SK-MEL-5 (cell line): ENCODE measurements around the gene PTPRO. TPM values are rescaled to one million over a fixed set of nuclear protein-coding genes. Genes with fewer than 3 reads are reported as not detected.

Experiments
- DNase-seq: peaks from one replicate; pipeline ENCODE4 v3.0.0-alpha.2; 2016; ENCODE audit warnings: low read depth, low spot score
- in situ Hi-C: cut with HindIII; loops from 2 replicates; pipeline ENCODE4 v1.10.0; 2016; ENCODE audit warnings: low sequenced_read_pairs, high pct_unique_total_duplicates, low pct_unique_long_range_greater_than_20kb
- total RNA-seq: library from RNA; depleted of rRNA; stranded (reverse); fragments of >200 nt; shearing (Covaris generic); gene quantifications from 2 replicates; pipeline ENCODE4 v1.2.3, GENCODE V29; 2014

Gene PTPRO
- total RNA-seq, 1 experiment from 2014 or later: 0.71 TPM

DNA sequence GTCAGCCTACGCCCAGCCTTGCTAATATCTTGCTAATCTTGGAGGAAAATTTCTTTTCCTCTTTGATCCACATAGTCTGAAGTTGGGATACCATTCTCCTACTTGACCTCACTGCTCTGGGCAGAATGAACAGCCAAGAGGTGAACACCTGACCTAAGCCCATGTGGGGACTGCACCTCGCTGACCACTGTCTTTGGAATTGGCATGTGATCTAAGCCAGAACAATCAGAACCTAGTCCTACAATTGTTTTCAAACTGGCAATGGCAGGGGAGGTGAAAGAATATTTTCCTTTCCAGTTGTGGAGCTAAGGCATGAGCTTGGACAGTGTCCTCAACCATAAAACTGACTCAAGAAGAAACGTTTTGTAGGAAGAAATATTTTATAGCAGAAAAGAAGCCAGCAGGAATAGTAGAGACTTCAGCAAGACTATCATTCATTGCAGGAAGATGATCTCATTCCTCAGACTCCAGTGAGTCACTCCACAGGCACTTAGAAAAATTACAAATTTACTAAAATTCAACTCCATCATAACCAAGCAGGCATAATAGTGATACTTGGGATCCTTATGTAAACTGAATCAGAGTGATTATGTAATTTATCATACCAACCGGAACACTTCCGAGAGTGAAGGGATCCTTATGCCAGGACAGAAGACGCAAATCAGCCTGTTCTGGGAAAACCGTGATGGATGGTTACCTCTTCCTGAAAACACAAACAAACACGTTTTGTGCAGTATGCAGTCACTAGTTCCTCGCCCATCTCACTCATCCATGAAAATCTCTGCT lies 14.7 kb downstream of the PTPRO start:
- in situ Hi-C loops: no loop called here
- no peak for DNase-seq

DNA sequence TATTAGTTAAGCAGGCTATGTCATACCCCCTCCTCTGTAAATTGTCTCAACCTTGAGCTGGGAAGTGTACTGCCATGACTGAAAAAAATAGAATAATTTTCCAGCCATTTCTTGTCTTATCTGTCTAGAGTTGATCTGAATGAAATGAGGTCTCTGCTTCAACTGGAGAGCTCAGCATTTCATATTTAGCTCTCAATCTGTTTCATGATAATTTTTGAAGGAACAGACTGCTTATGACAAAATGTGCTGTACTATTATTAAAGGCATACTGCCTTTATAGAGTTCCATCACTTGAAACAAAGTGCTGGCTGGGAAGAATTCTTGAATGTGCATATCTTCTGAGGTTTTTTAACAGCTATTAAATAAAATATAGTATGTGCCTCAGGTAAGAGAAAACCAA lies 19.1 kb downstream of the PTPRO start:
- in situ Hi-C loops: no loop called here
- no peak for DNase-seq

DNA sequence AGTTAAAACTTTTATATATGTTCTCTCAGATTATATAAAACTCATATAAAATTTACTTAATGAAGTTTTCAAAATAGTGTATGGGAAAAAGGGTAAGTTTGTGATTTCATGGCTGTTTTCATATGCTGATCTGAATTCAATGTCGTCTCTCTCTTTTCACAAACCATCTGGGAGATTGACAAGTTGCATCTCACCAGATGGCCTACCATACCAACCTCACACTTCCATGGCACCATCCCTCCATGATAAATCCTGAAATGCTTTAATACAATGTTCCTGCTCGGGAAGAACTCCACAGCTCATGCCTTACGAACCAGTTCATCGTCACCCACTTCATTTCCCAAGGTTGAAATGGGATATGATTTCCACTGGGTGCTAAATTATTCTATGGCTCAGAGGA lies 22.3 kb downstream of the PTPRO start:
- DNase-seq: no peak
- in situ Hi-C loops: no loop called here

DNA sequence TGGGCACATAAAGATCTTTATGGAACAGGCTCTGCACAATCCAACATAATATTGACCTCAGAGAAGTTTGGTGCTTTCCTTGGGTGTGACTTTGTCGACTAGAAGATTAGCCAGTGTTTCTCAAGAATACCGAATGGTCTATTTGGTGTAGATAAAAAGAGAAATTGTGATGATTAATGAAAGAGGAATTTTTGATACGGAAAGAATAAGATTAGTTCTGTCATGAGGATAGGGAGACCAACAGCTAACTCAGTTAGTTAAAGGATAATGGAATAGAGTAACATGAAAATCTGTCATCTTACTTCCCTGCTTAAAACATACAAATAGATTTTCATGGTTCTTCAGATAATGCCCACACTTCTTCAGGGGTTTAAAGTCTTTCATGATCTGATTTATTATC lies 24.2 kb downstream of the PTPRO start:
- DNase-seq: no peak
- in situ Hi-C loops: no loop called here

DNA sequence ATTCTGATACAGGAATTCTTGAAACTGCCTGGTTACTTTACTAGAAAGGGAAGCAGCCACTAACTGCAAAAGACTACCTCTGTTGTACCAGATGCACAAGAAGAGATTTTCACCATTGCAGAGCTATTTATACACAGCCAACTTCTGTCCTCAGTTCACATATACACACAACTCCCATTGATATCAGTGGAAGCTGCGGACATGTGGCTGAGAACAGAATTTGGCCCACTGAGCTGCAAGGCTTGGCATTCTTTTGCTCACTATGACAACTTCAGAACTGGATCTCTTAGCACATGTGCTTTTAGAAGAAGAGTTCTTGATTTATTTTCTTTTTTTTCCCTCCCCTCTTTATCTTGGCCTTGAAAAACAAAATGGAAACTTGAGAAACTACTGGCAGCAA lies 28.3 kb downstream of the PTPRO start:
- DNase-seq: peak; percentile 12
- in situ Hi-C loops: no loop called here

DNA sequence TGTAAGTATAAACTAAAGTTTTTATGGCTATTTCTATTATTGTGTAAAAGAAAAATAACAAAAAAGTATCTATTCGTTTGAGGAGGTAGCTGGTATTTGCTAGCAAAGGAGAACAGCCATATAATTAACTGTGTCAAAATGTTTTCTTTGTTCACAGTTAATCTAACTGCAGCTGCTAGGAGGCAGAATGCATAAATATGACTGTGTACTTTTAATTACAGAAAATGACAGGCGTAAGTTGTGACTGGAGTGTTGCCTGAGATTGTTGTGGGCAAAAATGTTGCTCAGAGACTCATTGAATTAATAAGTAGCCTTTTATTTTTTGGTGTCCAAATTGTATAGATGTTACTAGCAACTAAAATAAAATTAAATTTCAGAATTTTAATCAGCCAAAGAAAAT lies 33.5 kb downstream of the PTPRO start:
- DNase-seq: no peak
- in situ Hi-C loops: no loop called here

DNA sequence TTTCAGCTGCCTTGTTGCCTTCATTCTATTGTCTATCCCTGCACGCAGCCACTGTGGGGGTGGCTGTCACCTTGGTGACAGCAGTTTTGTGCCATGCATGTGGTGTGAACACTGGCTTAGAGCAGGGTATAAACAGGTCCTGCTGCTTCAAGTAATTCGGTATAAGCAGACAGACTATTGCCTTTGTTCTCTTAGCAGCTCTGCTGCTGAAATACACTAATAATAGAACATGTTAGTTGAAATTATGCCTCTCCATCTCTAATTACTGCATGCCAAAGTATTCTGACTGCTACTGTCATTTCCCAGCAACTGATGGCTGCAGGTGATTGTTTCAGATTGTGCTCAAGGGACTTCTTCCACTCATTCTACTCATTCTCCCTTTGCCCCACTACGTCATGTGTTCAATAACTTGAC lies 34.6 kb downstream of the PTPRO start:
- in situ Hi-C loops: no loop called here
- DNase-seq: no peak

DNA sequence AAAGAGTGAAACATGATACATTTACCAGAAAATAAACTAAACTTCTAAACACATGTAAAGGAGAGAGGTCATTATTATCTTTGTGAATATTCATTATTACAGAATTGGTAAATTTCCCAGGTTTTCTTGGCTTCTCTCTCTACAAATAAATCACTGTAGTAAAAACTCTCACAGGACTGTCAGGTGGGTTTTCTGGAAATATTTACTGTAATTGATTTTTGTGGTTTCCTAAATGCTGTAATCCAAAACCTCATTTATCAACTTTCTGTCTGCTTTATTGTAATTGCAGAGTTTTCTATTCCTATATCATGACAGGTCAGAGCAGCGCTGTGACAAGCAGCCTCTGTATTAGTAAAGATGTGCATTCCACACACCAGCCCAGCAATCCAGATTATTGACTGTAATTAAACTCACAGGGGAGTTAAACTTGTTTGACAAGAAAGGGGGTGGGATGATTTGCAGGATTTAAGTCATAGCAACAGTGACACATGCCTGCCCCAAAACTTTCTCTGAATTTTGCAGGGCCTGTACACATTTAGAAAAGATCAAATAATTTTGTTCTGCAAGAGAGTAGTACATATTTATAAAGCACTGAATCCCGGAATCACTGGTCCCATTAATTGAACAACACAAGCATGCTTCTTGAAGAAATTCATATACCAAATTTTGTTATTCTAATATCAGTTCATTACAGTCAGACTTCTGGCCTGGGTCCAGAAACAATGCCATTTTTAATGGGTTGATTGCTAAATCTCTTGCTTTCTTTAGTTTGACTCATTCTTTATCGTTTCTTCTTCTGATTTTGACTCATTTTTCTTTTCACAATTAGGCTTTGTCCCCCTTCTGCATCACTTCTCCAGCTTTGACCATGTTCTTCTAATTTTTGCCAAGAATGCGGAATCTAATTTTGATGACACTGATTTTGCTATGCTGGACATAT lies 42.2 kb downstream of the PTPRO start:
- DNase-seq: peak; percentile 18
- in situ Hi-C loops: no loop called here

DNA sequence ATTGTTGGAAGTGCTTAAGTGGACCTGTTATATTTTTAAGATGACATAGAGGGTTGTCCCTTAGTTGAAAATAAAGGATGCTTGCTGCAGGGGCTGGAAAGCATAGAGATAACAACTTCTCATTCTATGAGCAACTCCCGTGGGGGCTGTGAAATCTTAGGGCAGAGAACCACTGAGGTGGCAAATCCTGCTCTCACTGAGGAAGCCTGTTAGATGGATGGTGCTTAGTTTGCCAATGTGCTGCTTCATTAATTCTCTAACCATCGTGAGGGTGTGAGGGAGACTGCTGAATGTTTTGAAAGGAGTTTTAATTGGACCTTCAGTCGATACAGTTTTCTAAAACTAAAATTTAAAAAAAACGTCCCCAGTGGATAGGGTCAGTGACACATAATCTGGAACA lies 46.5 kb downstream of the PTPRO start:
- in situ Hi-C loops: no loop called here
- no peak for DNase-seq

DNA sequence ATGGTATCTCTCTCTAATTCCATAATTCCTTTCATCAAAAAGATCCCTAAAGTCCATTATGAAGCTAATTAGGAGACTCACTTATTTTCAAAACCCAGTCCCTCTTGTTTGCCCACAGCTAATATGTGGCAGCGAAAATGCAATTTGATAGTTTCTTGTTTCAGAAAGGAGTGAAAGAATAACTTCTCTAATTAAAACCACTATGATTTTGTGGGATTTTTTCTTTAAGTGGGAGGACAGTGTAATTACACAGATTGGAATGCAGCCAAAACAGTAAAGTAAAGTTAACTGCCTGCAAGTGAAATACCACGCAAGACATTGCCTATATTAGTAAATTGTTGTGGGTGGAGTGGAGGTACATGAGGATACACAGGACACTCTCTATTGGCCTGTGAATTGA lies 50.0 kb downstream of the PTPRO start:
- DNase-seq: no peak
- in situ Hi-C loops: no loop called here

DNA sequence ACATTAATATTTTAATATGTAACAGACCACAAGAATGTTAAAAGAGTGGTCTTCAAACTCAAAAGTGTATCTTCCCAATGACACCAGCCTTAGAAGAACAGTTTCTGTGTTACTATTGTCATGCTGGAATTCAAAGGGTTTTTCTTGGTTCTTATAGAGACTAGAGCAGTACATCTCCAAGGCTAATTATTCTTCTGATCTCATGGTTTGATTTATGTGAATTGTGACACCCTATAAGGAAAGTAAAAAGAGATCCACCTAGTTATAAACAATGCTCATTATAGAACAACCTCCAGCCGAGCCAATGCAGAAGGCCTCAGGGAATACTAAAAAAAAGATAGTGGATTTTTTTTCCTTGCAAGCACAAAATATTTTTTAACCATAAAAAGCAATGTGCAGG lies 65.5 kb downstream of the PTPRO start:
- in situ Hi-C loops: no loop called here
- no peak for DNase-seq

DNA sequence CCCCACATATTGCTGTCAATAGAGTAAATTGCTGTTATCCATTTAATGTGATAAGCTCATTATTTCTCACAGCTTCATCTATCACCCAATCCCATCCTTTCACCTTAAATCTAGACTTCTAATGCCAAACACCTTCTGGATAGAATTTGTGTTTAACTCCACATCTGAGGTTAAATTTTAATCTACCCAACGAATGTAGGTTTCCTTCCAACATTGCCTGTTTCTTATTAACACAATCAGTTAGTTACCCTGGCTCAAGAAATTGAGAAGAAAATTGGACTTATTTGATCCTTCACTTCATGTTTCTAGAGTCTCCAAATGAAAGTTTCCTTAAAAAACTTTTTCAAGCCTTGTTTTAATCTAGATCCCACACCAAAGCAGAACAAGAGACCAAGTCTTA lies 67.3 kb downstream of the PTPRO start:
- DNase-seq: no peak
- in situ Hi-C loops: no loop called here

DNA sequence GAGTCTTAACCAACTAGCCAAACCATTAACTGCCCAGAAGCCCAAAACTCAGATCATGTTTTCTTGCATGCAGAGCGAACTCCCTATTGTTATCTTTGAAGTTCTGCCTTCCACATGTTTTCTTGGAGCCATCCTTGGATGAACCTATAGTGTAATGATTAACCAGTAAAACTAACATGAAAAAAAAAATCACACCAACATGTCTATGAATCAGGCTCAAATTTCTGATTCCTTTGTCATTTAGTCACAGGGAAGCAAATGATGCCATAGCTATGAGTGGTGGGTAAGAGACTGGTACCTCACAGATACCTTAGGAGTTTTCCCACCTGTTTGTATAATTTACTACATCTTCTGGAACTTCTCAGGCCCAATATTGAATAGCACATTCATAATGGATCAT lies 70.7 kb downstream of the PTPRO start:
- DNase-seq: no peak
- in situ Hi-C loops: no loop called here

DNA sequence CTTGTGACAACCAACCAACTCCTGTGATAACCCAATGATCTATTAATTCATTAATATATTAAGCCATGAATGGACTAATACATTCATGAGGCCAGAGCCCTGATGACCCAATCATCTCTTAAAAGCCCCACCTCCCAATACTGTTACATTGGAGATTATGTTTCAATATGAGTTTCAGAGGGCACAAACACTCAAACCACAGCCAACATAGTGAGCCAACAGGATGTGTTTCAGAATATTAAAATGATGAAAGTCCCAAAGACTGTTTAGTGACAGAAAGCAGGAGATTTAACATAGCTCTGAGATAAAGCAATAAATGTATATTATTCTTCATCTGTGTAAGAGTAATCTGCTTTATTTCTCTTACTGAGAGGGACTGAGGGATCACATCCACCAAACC lies 71.7 kb downstream of the PTPRO start:
- DNase-seq: no peak
- in situ Hi-C loops: no loop called here

DNA sequence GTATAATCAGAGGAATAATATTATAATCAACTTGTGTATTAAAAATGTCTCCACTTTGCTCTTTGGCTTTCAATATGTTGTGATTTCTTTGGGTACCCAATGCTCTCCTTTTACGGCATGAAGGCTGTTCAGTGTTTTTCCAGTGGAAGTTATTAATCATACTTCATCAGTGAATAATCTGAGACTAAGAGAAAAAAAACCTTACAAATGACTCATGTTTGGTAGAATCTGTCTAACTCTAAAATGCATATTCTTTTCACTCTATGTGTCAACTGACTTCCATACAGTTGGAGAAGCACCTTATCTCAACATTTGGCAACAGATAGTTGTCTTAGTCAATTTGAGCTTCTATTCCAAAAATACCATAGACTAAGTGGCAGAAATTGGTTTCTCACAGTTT lies 82.2 kb downstream of the PTPRO start:
- in situ Hi-C loops: no loop called here
- no peak for DNase-seq

DNA sequence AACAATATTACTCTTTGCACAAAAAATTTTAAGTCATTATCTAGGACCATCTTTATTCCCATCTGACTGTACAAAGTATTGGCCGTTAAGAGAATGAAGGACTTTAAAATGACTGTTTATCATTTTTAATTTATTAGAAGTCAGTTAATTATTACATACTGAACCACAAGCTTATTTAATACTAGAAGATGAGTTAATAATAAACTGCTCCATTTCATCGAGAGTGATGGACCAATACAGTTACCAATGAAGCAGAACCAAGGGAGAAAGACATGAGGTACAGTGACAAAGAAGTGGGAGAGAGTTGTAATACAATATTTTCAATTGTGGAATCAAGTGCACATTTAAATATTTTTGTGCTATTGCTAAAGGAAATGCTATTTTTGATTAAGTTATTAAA lies 83.3 kb downstream of the PTPRO start:
- no peak for DNase-seq
- in situ Hi-C loops: no loop called here

DNA sequence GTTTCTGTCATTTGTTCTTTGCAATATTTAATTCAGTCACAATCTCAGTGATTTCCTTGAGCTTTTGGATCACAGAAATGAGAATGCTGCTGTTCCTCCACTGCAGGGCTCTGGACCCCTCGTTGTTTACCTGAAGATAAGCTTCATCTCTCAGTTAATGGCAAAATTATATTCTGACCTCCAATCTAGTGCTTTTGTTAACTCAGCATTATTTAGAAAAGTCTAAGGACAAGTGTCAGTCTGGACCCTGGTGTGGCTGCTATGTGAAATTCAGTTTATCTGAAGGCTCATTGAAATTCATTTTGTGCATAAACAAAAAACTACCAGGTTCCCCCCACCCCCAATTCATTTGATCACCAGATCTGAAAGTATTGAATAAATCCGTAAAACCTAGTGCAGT lies 84.7 kb downstream of the PTPRO start:
- no peak for DNase-seq
- in situ Hi-C loops: no loop called here

DNA sequence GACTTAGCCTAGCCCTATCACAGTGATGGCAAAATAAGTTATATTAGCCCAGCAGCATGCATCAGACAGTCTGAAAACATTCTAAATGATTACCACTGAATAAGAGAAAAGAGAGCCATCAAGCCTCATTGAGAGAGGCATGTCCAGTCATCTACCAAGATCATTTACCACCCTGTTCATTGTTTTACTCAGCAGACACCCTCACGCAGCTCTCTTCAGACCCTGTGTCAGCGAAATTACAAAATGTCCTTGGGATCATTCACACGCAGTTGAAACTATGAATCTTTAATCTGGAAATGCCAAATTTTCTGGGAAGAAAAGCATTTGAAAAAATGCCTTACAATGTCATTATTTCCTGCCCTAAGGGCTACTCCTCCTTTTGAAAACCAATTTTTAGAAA lies 89.5 kb downstream of the PTPRO start:
- in situ Hi-C loops: no loop called here
- no peak for DNase-seq

DNA sequence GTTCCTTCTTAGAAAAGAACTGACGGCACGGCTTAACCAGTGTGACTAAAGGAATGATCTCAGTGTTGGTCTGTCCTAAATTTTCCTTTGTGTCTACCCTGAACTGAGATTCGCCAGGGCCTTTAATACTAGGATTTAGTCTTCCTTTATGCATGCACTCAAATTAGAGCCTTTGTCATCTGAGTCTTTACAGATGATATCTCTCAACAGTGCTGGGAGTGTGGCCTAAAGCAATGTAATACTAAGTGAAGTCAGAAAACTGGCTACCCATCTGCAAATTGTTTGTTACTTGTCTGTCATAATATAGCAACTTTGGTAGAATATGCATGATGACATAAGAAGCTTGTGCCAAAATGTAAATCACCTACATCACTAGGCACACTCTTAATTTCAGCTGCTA lies 95.4 kb downstream of the PTPRO start:
- in situ Hi-C loops: no loop called here
- no peak for DNase-seq
